ENCODE data around the gene NFIC. TPM values are rescaled to one million over a fixed set of nuclear protein-coding genes. Genes with fewer than 3 reads are reported as not detected.

The NFIC gene
- total RNA-seq, 4 donors from 2014 or later = 138 to 200 (median 160) TPM

GRCh38 chr19:3474614-3475013 lies 108.2 kb downstream of the NFIC start:
- 72 to 73% methylated on average over 2 of the region's 2 CpGs for WGBS, 2 donors
- H3K36me3 ChIP-seq = no peaks in the 10 kb centered on the region
- no peak for TF ChIP-seq CTCF (IDR thresholded peaks at IDR 0.05)
- no peak for TF ChIP-seq POLR2A (IDR thresholded peaks at IDR 0.05)
- no peak for TF ChIP-seq EP300 (IDR thresholded peaks at IDR 0.05)
- H3K4me3 ChIP-seq = no peak overlapping the region
- peaks cover 0 to 12% of the 10 kb centered on the region in 2 donors for H3K27me3 ChIP-seq
- no peak overlapping the region for H3K27ac ChIP-seq
- peaks cover 0 to 12% (median 2%) of the 10 kb centered on the region in 4 donors for H3K4me1 ChIP-seq
- no peak for DNase-seq (ENCODE audit: low spot score in 2 of 2)
- H3K9me3 ChIP-seq = no peaks in the 10 kb centered on the region

GRCh38 chr19:3475449-3475848 lies 109.1 kb downstream of the NFIC start:
- peaks cover 0 to 8% (median 2%) of the 10 kb centered on the region in 4 donors for H3K4me1 ChIP-seq
- TF ChIP-seq EP300 (IDR thresholded peaks at IDR 0.05) = no peak
- no peak for TF ChIP-seq POLR2A (IDR thresholded peaks at IDR 0.05)
- TF ChIP-seq CTCF (IDR thresholded peaks at IDR 0.05) = no peak
- no peaks in the 10 kb centered on the region for H3K36me3 ChIP-seq
- H3K4me3 ChIP-seq = no peak overlapping the region
- no peak overlapping the region for H3K27ac ChIP-seq
- H3K27me3 ChIP-seq = peaks cover 0 to 21% of the 10 kb centered on the region in 2 donors
- no peak for DNase-seq (ENCODE audit: low spot score in 2 of 2)
- H3K9me3 ChIP-seq = no peaks in the 10 kb centered on the region
- 77 to 80% methylated on average over 4 of the region's 4 CpGs for WGBS, 2 donors

GRCh38 chr19:3476830-3477229 lies 110.4 kb downstream of the NFIC start:
- Histone ChIP-seq H3K9me3 (no peaks in the 10 kb centered on the region), H3K36me3 (no peaks in the 10 kb centered on the region), H3K27ac (no peak overlapping the region), H3K4me3 (no peak overlapping the region), H3K4me1 (peaks cover 0 to 5% (median 2%) of the 10 kb centered on the region in 4 donors), H3K27me3 (peaks cover 0 to 34% of the 10 kb centered on the region in 2 donors)
- TF ChIP-seq POLR2A (IDR thresholded peaks at IDR 0.05) = no peak
- no peak for TF ChIP-seq CTCF (IDR thresholded peaks at IDR 0.05)
- TF ChIP-seq EP300 (IDR thresholded peaks at IDR 0.05) = no peak
- WGBS, 2 donors = 86 to 89% methylated on average over 2 of the region's 2 CpGs
- no peak for DNase-seq (ENCODE audit: low spot score in 2 of 2)

GRCh38 chr19:3477506-3477905 lies 111.1 kb downstream of the NFIC start:
- H3K27me3 ChIP-seq = peaks cover 0 to 41% of the 10 kb centered on the region in 2 donors
- H3K27ac ChIP-seq = no peak overlapping the region
- DNase-seq (ENCODE audit: low spot score in 2 of 2) = no peak
- no peaks in the 10 kb centered on the region for H3K4me1 ChIP-seq
- no peak overlapping the region for H3K4me3 ChIP-seq
- TF ChIP-seq POLR2A (IDR thresholded peaks at IDR 0.05) (no peak), EP300 (IDR thresholded peaks at IDR 0.05) (no peak), CTCF (IDR thresholded peaks at IDR 0.05) (no peak)
- no peaks in the 10 kb centered on the region for H3K36me3 ChIP-seq
- no peaks in the 10 kb centered on the region for H3K9me3 ChIP-seq

- TF ChIP-seq POLR2A (IDR thresholded peaks at IDR 0.05) (no peak), EP300 (IDR thresholded peaks at IDR 0.05) (no peak), CTCF (IDR thresholded peaks at IDR 0.05) (no peak)
- DNase-seq (ENCODE audit: low spot score in 2 of 2) = no peak
- Histone ChIP-seq H3K9me3 (no peaks in the 10 kb centered on the region), H3K36me3 (no peaks in the 10 kb centered on the region), H3K4me1 (peaks cover 0 to 2% (median 0%) of the 10 kb centered on the region in 4 donors), H3K4me3 (no peak overlapping the region), H3K27ac (no peak overlapping the region), H3K27me3 (peaks cover 0 to 46% of the 10 kb centered on the region in 2 donors)
- WGBS, 2 donors = 88 to 90% methylated on average over 2 of the region's 2 CpGs
These were observed 111.6 kb downstream of the NFIC start for GRCh38 chr19:3477951-3478350.

Data from tibial nerve (tissue), 4 donors.